SIG-M5 treated with dmso at 0.1 percent for 504 hours (cell line): Measurements from ENCODE around the gene UBP1.
"Not testable (repeated sequence)": the region's sequence is repeated elsewhere in the genome, so short reads cannot be mapped to it uniquely, and the experiment has no call there.

Experiments
- DNase-seq: peaks from one replicate; lab custom pipeline; 2025; ENCODE audit not compliant: unreplicated experiment; lab: John Stamatoyannopoulos, UW

UBP1 gene

DNA sequence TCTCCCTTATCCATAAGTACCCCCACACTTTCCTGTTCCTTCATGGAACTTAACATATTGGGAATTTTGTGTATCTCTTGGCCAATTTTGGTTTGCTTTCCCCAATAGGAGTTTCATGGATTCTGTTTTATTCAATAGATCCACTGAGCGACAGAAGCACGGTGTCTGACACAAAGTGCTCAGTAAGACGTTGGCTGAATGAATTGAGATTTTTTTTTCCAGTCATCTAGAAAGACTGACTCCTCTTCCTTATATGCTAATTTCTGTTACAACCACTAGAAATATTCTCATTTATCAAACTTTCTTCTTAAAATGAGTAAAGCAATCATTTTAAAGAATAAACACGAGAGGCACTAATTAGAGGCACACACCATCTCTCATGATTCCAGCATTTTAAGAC lies 48.1 kb downstream of the UBP1 start:
- no peak for DNase-seq

DNA sequence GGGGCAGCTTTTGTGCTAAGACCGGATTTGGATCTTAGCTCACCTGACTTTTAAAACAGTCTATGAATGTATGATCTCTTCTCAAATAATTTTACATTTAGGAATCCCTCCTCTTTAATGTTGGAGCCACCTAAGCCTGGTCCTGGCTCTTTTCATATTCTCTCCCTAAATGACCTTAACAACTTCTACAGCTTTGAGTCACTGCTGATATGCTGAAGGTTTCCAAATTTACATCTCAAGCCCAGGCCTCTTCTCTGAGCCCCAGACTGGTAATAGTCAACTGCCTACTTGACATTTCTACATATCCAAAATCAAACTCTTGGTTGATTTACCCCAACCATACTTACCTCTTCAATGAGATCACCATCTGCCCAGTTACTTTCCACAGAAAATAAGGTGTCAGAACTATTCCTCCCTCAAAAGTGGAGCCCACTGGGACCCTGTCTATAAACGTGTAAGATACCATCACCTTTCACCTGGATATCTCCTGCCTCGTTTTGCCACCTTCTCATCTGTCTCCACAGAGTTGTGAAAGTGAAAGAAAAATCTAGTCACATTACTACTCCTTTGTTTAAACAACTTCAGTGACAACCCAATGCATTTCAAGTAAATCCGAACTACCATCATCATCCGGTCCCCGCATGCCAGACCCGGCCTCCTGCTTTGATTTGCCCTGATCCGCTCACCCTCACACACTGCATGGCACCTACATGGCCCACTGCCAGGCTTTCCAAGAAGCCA lies 48.8 kb downstream of the UBP1 start:
- DNase-seq, result no peak

DNA sequence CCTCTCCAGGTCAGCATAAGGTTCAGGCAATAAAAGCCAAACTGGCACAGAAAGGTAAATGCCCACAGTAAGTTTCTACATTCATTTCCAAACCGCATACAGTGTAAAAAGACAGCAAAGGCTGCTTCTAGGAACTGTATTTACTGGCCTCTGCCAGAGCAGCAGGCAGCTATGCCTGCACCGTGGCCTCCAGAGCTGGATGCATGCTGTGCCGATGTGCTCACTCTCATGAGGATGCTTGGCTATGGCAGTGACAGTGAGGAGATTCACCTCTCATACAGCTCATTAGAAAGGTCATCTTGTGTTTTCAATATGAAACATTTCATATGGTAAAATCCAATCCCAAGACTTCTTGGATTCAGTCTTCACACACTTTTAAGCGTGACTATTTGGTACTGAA lies 50.3 kb downstream of the UBP1 start:
- DNase-seq, result no peak

DNA sequence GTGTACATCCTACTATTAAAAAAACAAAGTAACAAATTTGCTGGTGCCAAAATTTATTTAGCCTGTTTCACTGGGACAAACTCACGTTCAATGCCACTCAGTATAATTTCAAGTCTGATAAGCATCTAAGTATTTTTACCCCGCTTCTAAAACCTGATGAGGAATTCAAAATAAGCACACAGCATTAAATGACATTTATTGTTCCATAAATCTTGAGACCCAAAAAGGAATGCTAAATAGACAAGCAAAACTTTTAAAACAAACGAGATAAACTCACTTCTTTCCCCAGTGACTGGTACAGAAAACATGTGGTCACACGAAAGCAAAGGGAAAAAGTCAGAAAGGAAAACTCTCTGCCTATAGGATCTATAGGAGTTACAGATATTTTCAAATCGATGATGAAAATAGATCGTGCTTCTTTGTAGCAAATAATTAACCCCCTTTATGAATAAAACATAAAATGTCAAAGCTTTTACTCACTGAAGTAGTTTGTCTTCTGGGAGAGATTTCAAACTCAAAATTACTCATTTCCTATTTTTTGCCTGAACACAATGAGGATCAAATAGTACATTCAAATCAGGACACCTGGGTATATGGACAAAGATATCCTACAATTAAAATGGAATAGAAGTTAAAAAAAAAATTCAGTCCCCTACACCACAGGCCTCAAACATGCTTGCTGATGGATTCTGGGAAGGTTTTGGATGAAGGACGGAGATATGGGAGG lies 51.7 kb downstream of the UBP1 start:
- no peak for DNase-seq

DNA sequence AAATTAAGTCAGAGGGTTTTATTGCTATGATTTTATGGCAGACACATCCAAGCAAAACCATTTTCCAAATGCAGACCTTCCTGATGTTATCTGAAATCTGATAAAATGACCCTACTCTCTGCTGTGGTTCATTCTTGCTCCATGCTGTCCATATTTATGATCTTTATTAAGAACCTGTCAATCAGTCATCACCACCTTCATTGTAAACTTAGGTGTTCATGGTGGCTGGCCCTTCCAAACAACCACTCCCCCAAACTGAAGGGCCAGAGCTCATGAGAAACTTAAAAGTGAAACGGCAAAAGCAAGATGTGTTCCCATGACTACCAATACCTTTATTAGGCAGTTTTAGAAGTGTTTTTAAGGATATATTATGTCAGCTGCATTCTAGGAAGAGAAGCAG lies 53.6 kb downstream of the UBP1 start:
- DNase-seq, result no peak

DNA sequence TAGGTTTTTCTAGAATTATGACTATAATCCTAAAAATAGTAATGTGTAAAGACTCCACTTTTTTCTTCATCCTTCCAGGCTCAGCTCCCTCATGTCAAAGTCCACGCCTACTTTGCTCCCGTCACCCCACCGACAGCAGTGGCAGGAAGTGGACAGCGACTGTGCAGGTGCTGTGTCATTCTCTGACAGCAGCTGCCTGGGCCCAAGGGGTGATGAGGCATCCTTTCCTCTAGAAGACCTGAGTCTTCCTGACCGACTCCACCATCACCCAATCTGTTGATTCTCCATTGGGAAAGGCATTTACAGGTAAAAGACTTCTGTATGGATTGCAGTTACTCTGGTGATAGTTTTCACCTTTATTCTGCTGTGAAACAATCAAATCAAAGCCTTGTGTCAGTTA lies 54.8 kb downstream of the UBP1 start:
- DNase-seq, result no peak

DNA sequence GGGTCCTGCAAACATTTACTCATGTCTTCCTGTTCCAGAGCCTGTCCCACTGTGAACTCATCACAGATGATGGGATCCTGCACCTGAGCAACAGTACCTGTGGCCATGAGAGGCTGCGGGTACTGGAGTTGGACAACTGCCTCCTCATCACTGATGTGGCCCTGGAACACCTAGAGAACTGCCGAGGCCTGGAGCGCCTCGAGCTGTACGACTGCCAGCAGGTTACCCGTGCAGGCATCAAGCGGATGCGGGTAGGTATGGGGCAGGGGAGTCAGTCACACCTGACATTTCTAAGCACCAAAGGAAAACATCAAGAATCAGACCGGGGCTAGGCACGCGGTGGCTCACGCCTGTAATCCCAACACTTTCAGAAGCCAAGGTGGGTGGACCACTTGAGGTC lies 56.3 kb downstream of the UBP1 start:
- DNase-seq, result no peak

DNA sequence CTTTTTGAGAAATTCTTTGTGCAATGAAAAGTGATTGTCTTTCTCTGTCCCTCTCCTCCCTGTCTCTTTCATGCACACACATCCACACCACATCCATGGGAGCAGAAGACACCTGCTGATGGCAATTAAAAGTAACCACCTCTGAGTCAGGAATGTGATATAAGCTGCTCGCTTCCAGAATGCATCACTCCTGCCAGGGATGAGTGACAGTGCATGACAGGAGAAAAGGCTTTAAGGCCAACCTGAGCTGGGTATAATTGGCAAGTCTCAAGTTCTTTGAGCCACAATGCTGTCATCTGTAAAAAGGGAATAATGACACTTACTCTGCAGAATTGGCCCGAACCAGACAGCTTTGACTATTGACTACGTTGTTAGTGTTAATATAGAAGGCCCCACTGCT lies 59.6 kb downstream of the UBP1 start:
- no peak for DNase-seq

DNA sequence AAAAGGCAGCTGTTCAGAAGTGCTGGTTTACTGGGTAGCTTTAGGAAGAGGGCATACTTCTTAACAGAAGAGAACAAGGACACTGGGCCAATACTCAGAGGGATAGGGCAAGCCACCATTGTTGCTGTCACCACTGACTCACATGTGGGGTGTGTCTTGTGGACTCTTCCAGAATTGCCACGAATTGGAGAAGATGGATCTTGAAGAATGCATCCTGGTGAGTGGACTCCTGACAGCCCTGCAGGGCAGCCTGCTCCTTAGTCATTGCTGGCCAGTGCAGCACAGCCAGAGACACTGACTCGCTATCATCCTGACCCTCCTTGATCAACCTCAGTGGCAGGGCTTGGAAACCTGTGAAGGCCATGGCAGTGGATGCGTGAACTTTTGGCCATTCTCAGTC lies 62.3 kb downstream of the UBP1 start:
- DNase-seq, result no peak

DNA sequence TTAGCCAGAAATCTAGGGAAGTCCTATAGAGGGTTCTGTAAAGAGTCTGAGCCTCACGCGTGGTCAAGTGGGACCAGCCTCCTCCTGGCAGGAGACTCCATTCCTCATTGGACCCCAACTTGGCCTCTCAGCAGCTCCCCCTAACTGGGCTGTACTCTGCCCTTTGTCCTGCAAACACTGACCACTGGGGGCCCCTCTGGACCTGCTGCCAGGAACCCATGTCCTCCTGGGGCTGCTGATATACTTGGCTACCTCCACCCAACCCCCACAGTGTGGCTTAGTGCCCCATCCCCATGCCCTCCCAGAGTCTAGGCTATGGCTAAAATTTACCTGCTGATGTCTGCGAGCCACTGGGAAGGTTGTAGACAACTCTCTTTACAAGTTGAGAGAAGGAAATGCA lies 62.7 kb downstream of the UBP1 start:
- no peak for DNase-seq

DNA sequence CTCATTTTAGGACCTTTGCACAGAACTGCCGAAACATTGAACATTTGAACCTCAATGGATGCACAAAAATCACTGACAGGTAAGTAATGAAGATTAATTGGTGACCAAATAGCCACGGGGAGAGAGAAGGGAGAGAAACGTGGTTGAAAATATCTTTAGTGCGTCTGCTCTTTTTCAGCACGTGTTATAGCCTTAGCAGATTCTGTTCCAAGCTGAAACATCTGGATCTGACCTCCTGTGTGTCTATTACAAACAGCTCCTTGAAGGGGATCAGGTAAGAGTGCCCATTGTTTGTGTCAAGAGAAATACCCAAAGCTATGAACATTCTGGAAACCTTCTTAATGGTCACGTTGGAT lies 67.1 kb downstream of the UBP1 start:
- no peak for DNase-seq

DNA sequence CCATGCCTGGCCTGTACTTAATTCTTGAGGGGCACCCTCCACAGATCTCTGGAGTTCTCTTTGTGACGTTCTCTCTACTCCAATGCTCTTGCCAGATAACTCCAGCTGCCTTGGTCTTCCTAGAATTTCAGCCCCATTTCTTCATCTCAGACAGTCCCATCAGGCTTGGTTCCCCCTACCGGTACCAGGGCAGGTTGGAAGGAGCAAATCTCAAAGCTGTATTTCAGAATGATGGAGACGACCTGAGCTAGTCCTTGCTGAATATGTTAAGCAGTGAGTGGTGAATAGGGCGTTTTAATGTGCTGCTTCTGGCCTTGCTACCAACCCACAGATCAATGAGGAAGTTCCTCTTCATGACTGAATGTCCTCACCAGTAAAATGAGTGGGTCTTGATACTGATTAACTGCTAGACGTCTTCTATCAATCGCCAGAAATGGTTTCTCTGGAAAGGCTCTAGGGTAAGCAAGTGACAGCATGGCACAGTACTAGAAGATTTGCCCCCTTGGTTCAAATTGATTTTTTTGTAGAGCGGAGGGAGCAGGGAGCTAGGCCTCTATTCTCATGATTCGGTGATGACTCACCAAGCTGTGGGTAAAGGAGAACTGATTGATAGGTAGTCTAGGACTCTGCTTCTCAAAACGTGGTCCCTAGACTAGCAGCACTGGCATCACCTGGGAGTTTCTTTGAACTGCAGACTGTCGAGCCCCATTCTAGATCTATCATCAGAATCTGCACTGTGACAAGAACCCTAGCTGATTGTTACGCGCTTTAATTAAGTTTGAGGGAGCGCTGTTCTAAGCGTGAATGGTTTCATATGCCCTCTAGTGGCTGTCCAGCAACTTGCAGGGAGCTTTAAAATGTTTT lies 67.8 kb downstream of the UBP1 start:
- peak; percentile 82 for DNase-seq

DNA sequence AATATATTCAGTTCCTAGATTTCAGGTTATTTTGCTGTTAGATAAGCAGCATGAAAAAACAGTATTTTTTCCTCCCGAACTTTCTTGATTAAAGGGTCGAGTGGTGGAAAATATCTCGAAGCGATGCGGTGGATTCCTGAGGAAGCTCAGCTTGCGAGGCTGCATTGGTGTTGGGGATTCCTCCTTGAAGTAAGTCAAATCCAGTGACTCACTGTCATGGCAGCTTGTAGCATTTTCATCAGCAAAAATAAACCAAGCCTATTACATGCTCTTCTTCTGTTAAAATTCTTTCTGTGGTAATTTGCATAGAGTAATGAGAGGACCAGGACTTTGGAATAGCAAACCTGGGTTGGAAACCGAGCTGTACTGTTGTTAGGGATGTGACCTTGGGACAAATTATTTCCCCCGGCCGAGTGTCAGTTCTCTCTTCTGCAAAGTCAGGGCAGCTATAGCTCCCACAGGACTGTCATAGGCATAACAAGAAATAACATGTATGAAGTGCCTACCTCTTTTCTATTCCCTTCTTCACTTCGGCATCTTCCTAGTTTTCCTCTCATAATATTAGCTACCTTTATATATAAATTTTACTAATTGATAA lies 75.6 kb downstream of the UBP1 start:
- no peak for DNase-seq

DNA sequence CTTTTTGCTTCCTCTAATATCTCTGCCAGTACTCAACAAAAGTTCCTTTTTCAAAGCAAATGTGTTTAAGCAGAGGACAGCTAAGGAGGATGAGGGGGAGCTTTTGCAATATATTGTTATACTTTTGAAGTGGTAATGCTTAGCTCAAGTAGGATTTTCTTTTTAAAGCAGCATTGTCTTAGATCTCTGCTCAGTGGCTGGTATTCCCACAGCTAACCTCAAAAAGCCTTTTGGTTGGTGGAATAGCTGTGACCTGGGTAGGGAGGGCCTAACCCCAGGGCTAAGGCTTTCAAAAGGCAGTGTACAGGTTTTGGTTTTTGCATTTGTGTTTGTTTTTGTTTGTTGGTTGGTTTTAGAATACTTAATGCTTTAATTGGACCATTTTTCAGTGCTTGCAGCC lies 76.1 kb downstream of the UBP1 start:
- DNase-seq, result no peak

DNA sequence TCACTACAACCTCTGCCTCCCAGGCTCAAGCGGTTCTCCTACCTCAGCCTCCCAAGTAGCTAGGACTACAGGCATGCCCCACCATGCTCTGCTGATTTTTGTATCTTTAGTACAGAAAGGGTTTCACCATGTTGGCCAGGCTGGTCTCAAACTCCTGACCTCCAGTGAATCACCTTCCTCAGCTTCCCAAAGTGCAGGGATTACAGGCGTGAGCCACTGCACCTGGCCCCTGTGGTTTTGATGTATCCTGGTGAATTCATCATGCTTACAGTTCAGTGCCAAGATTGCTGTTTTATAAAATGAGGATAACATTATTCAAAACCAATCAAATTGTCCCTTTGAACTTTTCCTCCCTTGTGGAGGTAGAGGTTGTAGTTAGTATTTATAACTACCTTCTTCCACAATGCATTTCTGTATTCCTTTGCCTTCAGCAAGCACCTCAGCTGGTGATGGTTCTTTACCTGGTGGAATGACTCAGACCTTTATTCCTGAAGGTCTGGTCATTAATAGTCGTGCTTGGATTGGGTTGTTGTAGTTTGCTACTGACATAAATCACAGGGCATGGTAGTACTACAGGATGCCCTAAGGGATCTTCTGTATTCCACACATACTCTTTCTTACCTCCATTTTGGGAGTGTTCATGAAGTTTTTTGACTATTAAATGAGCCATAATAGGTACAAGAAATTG lies 76.9 kb downstream of the UBP1 start:
- DNase-seq, result no peak

DNA sequence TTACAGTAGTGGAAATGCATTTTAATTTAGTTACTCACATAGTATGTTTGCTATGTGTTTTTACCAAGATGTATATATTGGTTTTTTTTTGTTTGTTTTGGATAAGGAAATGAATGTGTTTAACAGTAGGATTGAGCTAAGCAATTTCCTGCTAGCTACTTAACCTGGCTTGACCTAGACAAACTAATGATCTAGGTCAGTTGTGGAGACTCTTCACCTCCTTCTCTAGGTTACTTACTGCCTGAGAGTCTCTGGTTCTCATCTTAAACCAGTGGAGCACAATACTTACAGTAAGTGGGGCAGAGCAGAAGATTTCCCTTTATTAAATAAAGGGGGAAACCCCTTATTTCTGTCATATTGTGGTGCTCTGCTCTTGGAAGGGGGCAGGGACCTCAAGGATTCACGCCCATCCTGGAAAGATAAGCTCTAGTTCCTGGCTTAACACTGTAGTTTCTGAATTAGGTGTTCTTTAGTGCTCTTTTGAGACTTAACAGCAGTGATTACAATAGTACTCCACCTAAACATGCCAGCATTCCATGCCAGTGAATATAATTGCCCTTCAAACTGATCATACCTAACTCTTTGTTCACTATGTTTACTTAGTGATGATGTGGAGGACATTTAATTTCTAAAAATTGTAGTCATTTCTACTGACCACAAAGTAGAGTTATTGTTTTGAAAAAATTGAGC lies 79.9 kb downstream of the UBP1 start:
- no peak for DNase-seq

DNA sequence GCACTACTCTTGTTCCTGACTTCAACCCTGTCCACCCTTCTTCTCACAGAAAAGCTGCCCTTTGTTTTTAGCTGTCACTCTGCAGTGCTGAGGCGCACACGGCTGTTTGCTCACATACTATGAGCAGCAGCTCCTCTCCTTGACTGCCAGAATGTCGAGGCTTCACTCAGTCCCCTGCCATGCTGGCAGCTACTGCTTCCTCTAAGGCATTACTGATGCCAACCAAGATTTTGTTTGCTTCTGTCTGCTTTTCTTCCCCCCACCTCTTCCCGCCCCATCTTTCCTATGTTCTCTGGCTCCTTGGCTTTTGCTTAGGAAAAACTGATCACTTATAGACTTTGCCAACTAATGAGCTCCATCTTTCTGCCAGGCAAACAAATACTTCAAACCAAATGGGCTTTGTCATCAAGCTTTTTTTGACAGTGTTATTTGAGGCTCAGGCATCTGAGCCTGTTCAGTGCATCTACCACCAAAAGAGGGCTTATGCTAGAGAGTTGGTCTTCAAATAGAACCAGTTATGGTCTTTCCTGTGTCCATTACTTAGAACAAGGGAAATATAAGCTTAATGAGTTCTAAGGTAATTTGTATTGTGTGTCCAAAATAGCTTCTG lies 81.9 kb downstream of the UBP1 start:
- no peak for DNase-seq

DNA sequence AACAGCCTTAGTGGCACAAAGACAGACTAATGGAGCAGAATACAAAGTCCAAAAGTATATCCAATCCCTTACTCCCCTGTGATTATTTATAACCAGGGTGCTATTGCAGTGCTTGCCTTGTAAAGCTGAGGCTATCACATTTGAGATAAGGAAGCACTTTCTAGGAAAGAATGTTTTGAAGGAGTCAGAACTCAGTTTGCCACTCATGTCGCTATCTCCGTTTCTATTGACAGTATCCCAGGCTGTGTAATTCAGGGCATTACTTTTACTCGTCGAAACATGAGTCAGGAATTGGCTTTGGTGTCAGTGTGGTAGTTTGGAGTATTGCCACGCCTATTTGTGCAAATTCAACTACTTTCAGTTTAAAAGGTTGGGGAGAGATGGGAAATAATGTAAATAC lies 84.6 kb downstream of the UBP1 start:
- no peak for DNase-seq

DNA sequence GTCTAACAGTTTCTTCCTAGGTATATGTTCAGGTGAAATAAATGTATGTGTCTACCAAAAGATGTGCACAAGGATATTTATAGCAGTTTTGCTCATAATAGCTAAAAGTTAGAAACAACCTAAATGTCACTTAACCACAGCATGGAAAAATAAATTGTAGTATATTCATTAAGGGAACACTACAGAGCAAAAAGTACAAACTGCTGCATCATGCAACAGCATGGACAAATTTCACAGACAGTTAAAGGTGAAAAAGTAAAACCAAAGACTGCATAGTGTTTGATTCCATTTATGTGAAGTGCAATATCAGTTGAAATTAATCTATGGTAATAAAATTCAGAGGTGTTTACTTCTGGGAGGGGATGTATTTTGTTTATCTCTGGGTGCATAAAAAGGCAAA lies 100.4 kb downstream of the UBP1 start:
- DNase-seq, result no peak

DNA sequence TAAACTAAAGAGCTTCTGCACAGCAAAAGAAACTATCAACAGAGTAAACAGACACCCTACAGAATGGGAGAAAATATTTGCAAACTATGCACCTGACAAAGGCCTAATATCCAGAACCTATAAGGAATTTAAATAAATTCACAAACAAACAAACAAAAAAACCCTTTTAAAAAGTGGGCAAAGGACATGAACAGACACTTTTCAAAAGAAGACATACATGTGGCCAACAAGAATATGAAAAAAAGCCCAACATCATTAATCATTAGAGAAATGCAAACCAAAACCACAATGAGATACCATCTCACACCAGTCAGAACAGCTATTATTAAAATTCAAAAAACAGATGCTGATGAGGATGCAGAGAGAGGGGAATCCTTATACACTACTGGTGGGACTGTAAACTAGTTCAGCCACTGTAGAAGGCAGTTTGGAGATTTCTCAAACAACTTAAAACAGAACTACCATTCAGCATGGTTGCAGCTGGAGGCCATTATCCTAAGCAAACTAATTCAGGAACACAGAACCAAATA lies 101.2 kb downstream of the UBP1 start:
- not testable (repeated sequence) for DNase-seq
